Liver (tissue), 3 donors: ENCODE data around the gene MAP3K5.

ENCODE experiments used
- FOXA1 ChIP-seq: IDR thresholded peaks from 2 replicates; pipeline ENCODE4 v1.6.1; 2016; ENCODE audit warnings: antibody characterized with exemption
- GABPA ChIP-seq, 2 donors: IDR thresholded peaks in 1 of 2; conservative IDR thresholded peaks in 1 of 2; 2 replicates each; pipeline ENCODE4 v1.6.1; 2016; ENCODE audit warnings: antibody characterized with exemption in 2 of 2, mild to moderate bottlenecking in 1 of 2, moderate library complexity in 1 of 2
- HNF4A ChIP-seq, 2 donors: conservative IDR thresholded peaks; 2 replicates each; pipeline ENCODE4 v1.6.1; 2016; ENCODE audit warnings: antibody characterized with exemption in 2 of 2, mild to moderate bottlenecking in 2 of 2
- JUND ChIP-seq, 2 donors: IDR thresholded peaks; 2 replicates each; pipeline ENCODE4 v1.6.1; 2016; ENCODE audit warnings: antibody characterized with exemption in 2 of 2
- RAD21 ChIP-seq, 2 donors: IDR thresholded peaks; 2 replicates each; pipeline ENCODE4 v1.6.1; 2016; ENCODE audit warnings: antibody characterized with exemption in 2 of 2, mild to moderate bottlenecking in 2 of 2
- RXRA ChIP-seq, 2 donors: IDR thresholded peaks; 2 replicates each; pipeline ENCODE4 v1.6.1; 2017 to 2018; ENCODE audit warnings: antibody characterized with exemption in 2 of 2, mild to moderate bottlenecking in 1 of 2
- SP1 ChIP-seq: IDR thresholded peaks from 2 replicates; pipeline ENCODE4 v1.6.1; 2018; ENCODE audit warnings: antibody characterized with exemption, mild to moderate bottlenecking
- TAF1 ChIP-seq: conservative IDR thresholded peaks from 2 replicates; pipeline ENCODE4 v1.6.1; 2016; ENCODE audit warnings: antibody characterized with exemption, mild to moderate bottlenecking
- YY1 ChIP-seq: IDR thresholded peaks from 2 replicates; pipeline ENCODE4 v1.6.1; 2016; ENCODE audit warnings: antibody characterized with exemption, mild to moderate bottlenecking
- TF ChIP-seq, protein P1 (sequence below): fragments of 150-350 bp; IDR thresholded peaks from 2 replicates; pipeline ENCODE4 v1.5.1; 2017; ENCODE audit warnings: improper control_type of control experiment, low read depth, low read length; ENCODE audit not compliant: missing input control
- TF ChIP-seq, protein P2 (sequence below): IDR thresholded peaks from 2 replicates; pipeline ENCODE4 v1.6.1; 2016; ENCODE audit warnings: antibody characterized with exemption
- TF ChIP-seq, protein P3 (sequence below): IDR thresholded peaks from 2 replicates; pipeline ENCODE4 v1.6.1; 2016; ENCODE audit warnings: antibody characterized with exemption
- TF ChIP-seq, protein P4 (sequence below): IDR thresholded peaks from 2 replicates; pipeline ENCODE4 v1.6.1; 2016; ENCODE audit warnings: antibody characterized with exemption, mild to moderate bottlenecking
- TF ChIP-seq, protein P5 (sequence below): IDR thresholded peaks from 2 replicates; pipeline ENCODE4 v1.6.1; 2016; ENCODE audit warnings: antibody characterized with exemption
- donor health status: healthy.
- donor health status: healthy.

DNA sequence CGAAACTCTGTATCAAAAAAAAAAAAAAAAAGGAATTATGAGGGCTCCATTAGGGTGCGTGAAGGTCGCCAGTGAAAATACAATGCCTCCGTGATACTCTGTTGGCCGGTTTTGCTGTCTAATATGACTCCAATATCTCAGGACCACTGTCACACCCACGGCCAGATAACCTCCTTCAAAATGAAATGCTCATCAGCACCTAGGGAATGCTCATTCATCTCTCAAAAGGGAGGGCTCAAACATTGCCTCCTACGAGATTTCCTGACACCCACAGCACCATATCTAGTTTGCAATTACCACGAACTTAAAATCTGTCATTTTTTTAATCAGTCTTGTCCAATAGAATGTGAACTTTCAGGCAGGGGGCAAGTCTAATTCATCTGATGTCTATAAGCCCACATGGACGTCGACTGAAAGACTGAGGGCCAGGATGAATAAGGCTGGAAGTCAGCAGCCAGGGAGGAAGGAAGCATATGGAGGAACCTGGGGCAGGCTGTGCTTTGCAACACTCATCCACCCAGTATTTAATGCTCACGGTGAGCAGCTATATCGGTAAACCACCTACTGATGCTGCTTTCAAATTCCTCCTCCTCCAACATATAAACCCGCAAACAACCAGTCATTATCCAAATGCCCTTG is 42.8 kb downstream of the MAP3K5 start:
- TF ChIP-seq, protein P1, sequence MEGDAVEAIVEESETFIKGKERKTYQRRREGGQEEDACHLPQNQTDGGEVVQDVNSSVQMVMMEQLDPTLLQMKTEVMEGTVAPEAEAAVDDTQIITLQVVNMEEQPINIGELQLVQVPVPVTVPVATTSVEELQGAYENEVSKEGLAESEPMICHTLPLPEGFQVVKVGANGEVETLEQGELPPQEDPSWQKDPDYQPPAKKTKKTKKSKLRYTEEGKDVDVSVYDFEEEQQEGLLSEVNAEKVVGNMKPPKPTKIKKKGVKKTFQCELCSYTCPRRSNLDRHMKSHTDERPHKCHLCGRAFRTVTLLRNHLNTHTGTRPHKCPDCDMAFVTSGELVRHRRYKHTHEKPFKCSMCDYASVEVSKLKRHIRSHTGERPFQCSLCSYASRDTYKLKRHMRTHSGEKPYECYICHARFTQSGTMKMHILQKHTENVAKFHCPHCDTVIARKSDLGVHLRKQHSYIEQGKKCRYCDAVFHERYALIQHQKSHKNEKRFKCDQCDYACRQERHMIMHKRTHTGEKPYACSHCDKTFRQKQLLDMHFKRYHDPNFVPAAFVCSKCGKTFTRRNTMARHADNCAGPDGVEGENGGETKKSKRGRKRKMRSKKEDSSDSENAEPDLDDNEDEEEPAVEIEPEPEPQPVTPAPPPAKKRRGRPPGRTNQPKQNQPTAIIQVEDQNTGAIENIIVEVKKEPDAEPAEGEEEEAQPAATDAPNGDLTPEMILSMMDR, result no peak
- no peak for TF ChIP-seq YY1
- TF ChIP-seq HNF4A (conservative IDR thresholded peaks at IDR 0.05), result no peak
- no peak for TF ChIP-seq JUND (IDR thresholded peaks at IDR 0.05)
- no peak for TF ChIP-seq TAF1
- TF ChIP-seq RAD21 (IDR thresholded peaks at IDR 0.05), result no peak
- TF ChIP-seq, protein P2, sequence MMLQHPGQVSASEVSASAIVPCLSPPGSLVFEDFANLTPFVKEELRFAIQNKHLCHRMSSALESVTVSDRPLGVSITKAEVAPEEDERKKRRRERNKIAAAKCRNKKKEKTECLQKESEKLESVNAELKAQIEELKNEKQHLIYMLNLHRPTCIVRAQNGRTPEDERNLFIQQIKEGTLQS, result no peak
- TF ChIP-seq, protein P3, sequence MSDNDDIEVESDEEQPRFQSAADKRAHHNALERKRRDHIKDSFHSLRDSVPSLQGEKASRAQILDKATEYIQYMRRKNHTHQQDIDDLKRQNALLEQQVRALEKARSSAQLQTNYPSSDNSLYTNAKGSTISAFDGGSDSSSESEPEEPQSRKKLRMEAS, result no peak
- no peak for TF ChIP-seq RXRA (IDR thresholded peaks at IDR 0.05)
- TF ChIP-seq GABPA (IDR thresholded peaks at IDR 0.05 in 1 of 2, conservative IDR thresholded peaks at IDR 0.05 in 1 of 2), result no peak
- no peak for TF ChIP-seq SP1
- TF ChIP-seq, protein P4, sequence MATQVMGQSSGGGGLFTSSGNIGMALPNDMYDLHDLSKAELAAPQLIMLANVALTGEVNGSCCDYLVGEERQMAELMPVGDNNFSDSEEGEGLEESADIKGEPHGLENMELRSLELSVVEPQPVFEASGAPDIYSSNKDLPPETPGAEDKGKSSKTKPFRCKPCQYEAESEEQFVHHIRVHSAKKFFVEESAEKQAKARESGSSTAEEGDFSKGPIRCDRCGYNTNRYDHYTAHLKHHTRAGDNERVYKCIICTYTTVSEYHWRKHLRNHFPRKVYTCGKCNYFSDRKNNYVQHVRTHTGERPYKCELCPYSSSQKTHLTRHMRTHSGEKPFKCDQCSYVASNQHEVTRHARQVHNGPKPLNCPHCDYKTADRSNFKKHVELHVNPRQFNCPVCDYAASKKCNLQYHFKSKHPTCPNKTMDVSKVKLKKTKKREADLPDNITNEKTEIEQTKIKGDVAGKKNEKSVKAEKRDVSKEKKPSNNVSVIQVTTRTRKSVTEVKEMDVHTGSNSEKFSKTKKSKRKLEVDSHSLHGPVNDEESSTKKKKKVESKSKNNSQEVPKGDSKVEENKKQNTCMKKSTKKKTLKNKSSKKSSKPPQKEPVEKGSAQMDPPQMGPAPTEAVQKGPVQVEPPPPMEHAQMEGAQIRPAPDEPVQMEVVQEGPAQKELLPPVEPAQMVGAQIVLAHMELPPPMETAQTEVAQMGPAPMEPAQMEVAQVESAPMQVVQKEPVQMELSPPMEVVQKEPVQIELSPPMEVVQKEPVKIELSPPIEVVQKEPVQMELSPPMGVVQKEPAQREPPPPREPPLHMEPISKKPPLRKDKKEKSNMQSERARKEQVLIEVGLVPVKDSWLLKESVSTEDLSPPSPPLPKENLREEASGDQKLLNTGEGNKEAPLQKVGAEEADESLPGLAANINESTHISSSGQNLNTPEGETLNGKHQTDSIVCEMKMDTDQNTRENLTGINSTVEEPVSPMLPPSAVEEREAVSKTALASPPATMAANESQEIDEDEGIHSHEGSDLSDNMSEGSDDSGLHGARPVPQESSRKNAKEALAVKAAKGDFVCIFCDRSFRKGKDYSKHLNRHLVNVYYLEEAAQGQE, result no peak
- TF ChIP-seq, protein P5, sequence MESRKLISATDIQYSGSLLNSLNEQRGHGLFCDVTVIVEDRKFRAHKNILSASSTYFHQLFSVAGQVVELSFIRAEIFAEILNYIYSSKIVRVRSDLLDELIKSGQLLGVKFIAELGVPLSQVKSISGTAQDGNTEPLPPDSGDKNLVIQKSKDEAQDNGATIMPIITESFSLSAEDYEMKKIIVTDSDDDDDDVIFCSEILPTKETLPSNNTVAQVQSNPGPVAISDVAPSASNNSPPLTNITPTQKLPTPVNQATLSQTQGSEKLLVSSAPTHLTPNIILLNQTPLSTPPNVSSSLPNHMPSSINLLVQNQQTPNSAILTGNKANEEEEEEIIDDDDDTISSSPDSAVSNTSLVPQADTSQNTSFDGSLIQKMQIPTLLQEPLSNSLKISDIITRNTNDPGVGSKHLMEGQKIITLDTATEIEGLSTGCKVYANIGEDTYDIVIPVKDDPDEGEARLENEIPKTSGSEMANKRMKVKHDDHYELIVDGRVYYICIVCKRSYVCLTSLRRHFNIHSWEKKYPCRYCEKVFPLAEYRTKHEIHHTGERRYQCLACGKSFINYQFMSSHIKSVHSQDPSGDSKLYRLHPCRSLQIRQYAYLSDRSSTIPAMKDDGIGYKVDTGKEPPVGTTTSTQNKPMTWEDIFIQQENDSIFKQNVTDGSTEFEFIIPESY, result no peak
- TF ChIP-seq FOXA1, result no peak
